CD4-positive, alpha-beta T cell treated with Interleukin-17A for 4 hours (primary cell): Measurements from ENCODE around the gene SDF2L1.

Experiments
- DNase-seq: peaks from one replicate; pipeline ENCODE4 v3.0.0-alpha.2; 2020; ENCODE audit warnings: mixed read lengths

The SDF2L1 gene

GRCh38 chr22:21622011-21622918, 19.8 kb upstream of the SDF2L1 start:
- DNase-seq: no peak

GRCh38 chr22:21622919-21623647, 19.0 kb upstream of the SDF2L1 start:
- DNase-seq: no peak

GRCh38 chr22:21623648-21623970, 18.5 kb upstream of the SDF2L1 start:
- no peak for DNase-seq

GRCh38 chr22:21624120-21624879, 17.8 kb upstream of the SDF2L1 start:
- DNase-seq: peak; percentile 51

GRCh38 chr22:21624880-21625791, 17.0 kb upstream of the SDF2L1 start:
- no peak for DNase-seq

GRCh38 chr22:21626073-21626734, 15.9 kb upstream of the SDF2L1 start:
- no peak for DNase-seq

- DNase-seq: no peak
These were observed 15.2 kb upstream of the SDF2L1 start for GRCh38 chr22:21626735-21627469.

GRCh38 chr22:21628386-21629254, 13.5 kb upstream of the SDF2L1 start:
- DNase-seq: no peak

- DNase-seq: peak; percentile 97
These were observed 12.6 kb upstream of the SDF2L1 start, which contains the start of gene YDJC for GRCh38 chr22:21629255-21630149. Gene YDJC, minus strand, starts transcription at chr22:21630022. Its CDS starts 8 bp downstream, at chr22:21630014.

GRCh38 chr22:21631025-21631424, 11.1 kb upstream of the SDF2L1 start:
- DNase-seq: no peak

GRCh38 chr22:21632237-21632895, 9.7 kb upstream of the SDF2L1 start, which contains the start of gene CCDC116:
Gene CCDC116, plus strand, starts transcription at chr22:21632760. Its CDS starts 422 bp downstream, at chr22:21633182.
- peak; percentile 69 for DNase-seq

GRCh38 chr22:21632931-21633330, 9.2 kb upstream of the SDF2L1 start:
- DNase-seq: no peak

- no peak for DNase-seq
These were observed 8.6 kb upstream of the SDF2L1 start for GRCh38 chr22:21633481-21633880.

- no peak for DNase-seq
These were observed 8.0 kb upstream of the SDF2L1 start for GRCh38 chr22:21634081-21634480.

- no peak for DNase-seq
These were observed 7.3 kb upstream of the SDF2L1 start for GRCh38 chr22:21634844-21635243.

- no peak for DNase-seq
These were observed 6.2 kb upstream of the SDF2L1 start for GRCh38 chr22:21635771-21636510.

- no peak for DNase-seq
These were observed 5.4 kb upstream of the SDF2L1 start for GRCh38 chr22:21636629-21637218.
